K562 (cell line): Measurements from ENCODE around the gene BBS5. TPM values are rescaled to one million over a fixed set of nuclear protein-coding genes. Genes with fewer than 3 reads are reported as not detected.

ENCODE experiments used
- ATAC-seq: fragments of 200-7000 bp; cut with Tn5 transposase; 3 replicates; pipeline ENCODE4 v1.9.1; 2020; ENCODE audit warnings: moderate library complexity
- BruUV-seq: library from RNA; stranded (reverse); fragments of 400-500 nt; replicated peaks from 2 replicates; lab custom pipeline; 2021; lab: Mats Ljungman, UMichigan
- CTCF ChIA-PET: fragments of 300-600 bp; formaldehyde crosslinking; extraction: SDS; loops from one replicate; lab custom pipeline; 2021; ENCODE audit warnings: low intra/inter-chr PET ratio; lab: Yijun Ruan, JAX
- POLR2A ChIA-PET: fragments of 300-600, 350-650 bp; sonication (Branson Sonifier 250); formaldehyde crosslinking; extraction: SDS; loops from one replicate; lab custom pipeline; 2021; ENCODE audit warnings: antibody characterized with exemption, inconsistent platforms; lab: Yijun Ruan, JAX
- DNase-seq, 4 experiments: peaks; one replicate each; pipeline versions ENCODE4 v3.0.0 to v3.0.0-alpha.2; 2011 to 2018; ENCODE audit warnings: low spot score in 3 of 4, mixed read lengths in 3 of 4; ENCODE audit errors: extremely low read depth in 1 of 4
- FAIRE-seq: peaks from 2 replicates; lab custom pipeline; 2011; peaks lifted over from hg19 to GRCh38; lab: Jason Lieb, UNC
- H2AFZ ChIP-seq: 2 replicates; pipeline ENCODE4 v1.6.0; 2011; ENCODE audit warnings: low read depth, low read length, control low read depth, inconsistent platforms
- H3K27ac ChIP-seq: fragments of 200-600 bp; 3 replicates; pipeline ENCODE4 v1.8.0; 2011; ENCODE audit warnings: low read depth, mild to moderate bottlenecking, control low read depth, inconsistent platforms, low read length, moderate library complexity, mixed read lengths; ENCODE audit errors: extremely low read depth
- H3K27me3 ChIP-seq, 2 experiments: fragments of 300-600 bp in 1 of 2; 2 replicates in 1 of 2; 3 replicates in 1 of 2; pipeline versions ENCODE4 v1.6.0 to v1.8.0; 2011; ENCODE audit warnings: inconsistent platforms in 2 of 2, low read length in 2 of 2, mild to moderate bottlenecking in 1 of 2, mixed read lengths in 1 of 2, moderate library complexity in 1 of 2; ENCODE audit not compliant: control insufficient read depth in 2 of 2, insufficient read depth in 2 of 2
- H3K36me3 ChIP-seq: fragments of 300-600 bp; 3 replicates; pipeline ENCODE4 v1.8.0; 2011; ENCODE audit warnings: mild to moderate bottlenecking, low read length, inconsistent platforms; ENCODE audit not compliant: control insufficient read depth, insufficient read depth
- H3K4me1 ChIP-seq, 2 experiments: fragments of 200-600 bp in 1 of 2; replicated peaks in 1 of 2; 2 replicates in 1 of 2; 3 replicates in 1 of 2; pipeline versions ENCODE4 v1.5.1 to v1.8.0; 2011; ENCODE audit warnings: inconsistent platforms in 2 of 2, low read length in 2 of 2, mild to moderate bottlenecking in 1 of 2, mixed read lengths in 1 of 2, moderate library complexity in 1 of 2; ENCODE audit not compliant: control insufficient read depth in 2 of 2, insufficient read depth in 2 of 2
- H3K4me2 ChIP-seq: 2 replicates; pipeline ENCODE4 v1.6.1; 2011; ENCODE audit warnings: low read length, control low read depth, inconsistent platforms, mixed read lengths; ENCODE audit not compliant: insufficient read depth
- H3K4me3 ChIP-seq: fragments of 200-600 bp; sonication (generic), shearing (Covaris generic); 2 replicates; pipeline ENCODE4 v1.5.1; 2016; ENCODE audit warnings: control low read depth, inconsistent platforms
- H3K79me2 ChIP-seq: fragments of 200-600 bp; 3 replicates; pipeline ENCODE4 v1.8.0; 2011; ENCODE audit warnings: low read length, inconsistent platforms; ENCODE audit not compliant: control insufficient read depth, insufficient read depth
- H3K9ac ChIP-seq, 2 experiments: 2 replicates each; pipeline versions ENCODE4 v1.6.0 to v1.6.1; 2011; ENCODE audit warnings: low read depth in 2 of 2, low read length in 2 of 2, control low read depth in 1 of 2, inconsistent platforms in 1 of 2, mild to moderate bottlenecking in 1 of 2, mixed read lengths in 1 of 2; ENCODE audit not compliant: insufficient read depth in 1 of 2
- H3K9me1 ChIP-seq: one replicate; pipeline ENCODE4 v1.6.0; 2011; ENCODE audit warnings: inconsistent platforms, mild to moderate bottlenecking, low read length, moderate library complexity; ENCODE audit not compliant: control insufficient read depth, insufficient read depth
- H3K9me3 ChIP-seq: replicated peaks from 2 replicates; pipeline ENCODE4 v1.5.1; 2011; ENCODE audit warnings: low read depth, low read length, inconsistent platforms; ENCODE audit not compliant: control insufficient read depth, insufficient read depth
- H4K20me1 ChIP-seq: replicated peaks from 2 replicates; pipeline ENCODE4 v1.6.1; 2011; ENCODE audit warnings: low read length, inconsistent platforms, mixed read lengths; ENCODE audit not compliant: control insufficient read depth, insufficient read depth
- ATF7 ChIP-seq: fragments of 450-650 bp; IDR thresholded peaks from 2 replicates; pipeline ENCODE4 v1.7.1; 2014; ENCODE audit warnings: mild to moderate bottlenecking, moderate library complexity
- CEBPG ChIP-seq, 3 experiments: fragments of 200-800 bp in 1 of 3; sonication (Bioruptor generic) in 1 of 3; sonication (generic) in 1 of 3; formaldehyde crosslinking in 1 of 3; IDR thresholded peaks in 2 of 3; conservative IDR thresholded peaks in 1 of 3; 2 replicates each; pipeline versions ENCODE4 v1.6.1 to v1.8.0; 2016 to 2022; ENCODE audit warnings: missing compliant biosample characterization in 2 of 3, missing genetic modification characterization in 2 of 3, mild to moderate bottlenecking in 1 of 3, missing genetic modification reagents in 1 of 3
- EZH2 ChIP-seq: IDR thresholded peaks from 2 replicates; pipeline ENCODE4 v1.6.1; 2012; ENCODE audit warnings: low read depth, mild to moderate bottlenecking, inconsistent platforms, low read length, borderline replicate concordance
- WGBS: fragments of 100-300 bp; shearing (Covaris generic); methylation state at CpG from one replicate; pipeline ENCODE4 v1.1.6; 2016; ENCODE audit warnings: low coverage, mixed read lengths; ENCODE audit not compliant: insufficient coverage; ENCODE audit errors: missing lambda C conversion rate; 5-methylcytosine and 5-hydroxymethylcytosine counted together
- in situ Hi-C: fragments of 300-500 bp; cut with MboI; formaldehyde crosslinking; loops from 4 replicates; pipeline ENCODE4 v1.15.0; 2018; ENCODE audit warnings: inconsistent platforms, mixed read lengths
- intact Hi-C: fragments of 100-400 bp; cut with micrococcal nuclease; formaldehyde crosslinking; loops from 2 replicates; pipeline ENCODE4 v1.14.2; 2022
- polyA plus RNA-seq, 8 experiments: library from polyadenylated mRNA; depleted of rRNA in 4 of 8; stranded (reverse) in 5 of 8; unstranded in 3 of 8; fragments of >200 nt; fragmentation: Nextera tagmentation in 2 of 8; fragmentation: Illumina TruSeq in 1 of 8; extraction: Ambion mirVana in 2 of 8; extraction: Trizol in 1 of 8; gene quantifications; 2 replicates each; pipeline versions ENCODE4 v1.2.1 to v1.2.3, GENCODE V29; 2011 to 2014; ENCODE audit warnings: inconsistent platforms in 1 of 8, missing spikeins in 1 of 8
- total RNA-seq, 7 experiments: library from RNA; depleted of rRNA in 6 of 7; stranded (reverse); fragments of >200 nt in 6 of 7; fragmentation: Illumina TruSeq in 2 of 7; extraction: Trizol in 2 of 7; gene quantifications; 2 replicates each; pipeline versions ENCODE4 v1.2.1 to v1.2.3, GENCODE V29; 2011 to 2021; ENCODE audit warnings: low replicate concordance in 1 of 7

Gene BBS5
- total and polyA plus RNA-seq, 9 of the 15 experiments (the other 6 are each of a cell fraction or from before 2014, with no cell fraction given): 0.48 to 6.9 (median 4.3) TPM

GRCh38 chr2:169461143-169461542, 18.2 kb upstream of the BBS5 start:
- H3K9me1 ChIP-seq: no peaks in the 10 kb centered on the region
- H3K27ac ChIP-seq: no peak overlapping the region
- no peak overlapping the region for H3K4me3 ChIP-seq
- ChIA-PET CTCF (interaction anchor here (0.6 kb wide), 1 partner anchor 20 kb away, joined by 4 read pairs; no protein-coding TSS in a partner anchor), POLR2A (interaction anchor here (0.6 to 1.3 kb wide), 4 partner anchors 11 to 37 kb away, joined by 3 to 4 read pairs (median 4); no protein-coding TSS in a partner anchor)
- H3K27me3 ChIP-seq: no peaks in the 10 kb centered on the region
- no peak overlapping the region; the same call in 1 of the 2 replicates for H2AFZ ChIP-seq
- peaks cover 0 to 3% of the 10 kb centered on the region in 2 experiments; a peak in 1 of 5 replicates for H3K4me1 ChIP-seq
- ATAC-seq (peak; percentile 51), DNase-seq (no peak)
- no peaks in the 10 kb centered on the region for H3K36me3 ChIP-seq
- H3K79me2 ChIP-seq: no peaks in the 10 kb centered on the region
- H3K4me2 ChIP-seq: no peak overlapping the region
- BruUV-seq: no TSS peak
- WGBS: 58% methylated on average over 1 of the region's 1 CpG
- in situ Hi-C loops (no loop called here), intact Hi-C loops (no loop called here)
- TF ChIP-seq CEBPG (CRISPR knock-in tag; IDR thresholded peaks at IDR 0.05): no peak
- 0 out of 4 replicates have a peak, but pooled peaks of 1 of the 2 experiments have one; percentile 12 for TF ChIP-seq CEBPG (tag; conservative IDR thresholded peaks at IDR 0.05 in 1 of 2, IDR thresholded peaks at IDR 0.05 in 1 of 2)
- peak; percentile 64; the same call in 1 of the 2 replicates for TF ChIP-seq ATF7
- TF ChIP-seq EZH2: no peak
- TF ChIP-seq, all 486 proteins: peak for 2
- H3K9me3 ChIP-seq: no peaks in the 10 kb centered on the region
- no peaks in the 10 kb centered on the region for H4K20me1 ChIP-seq
- no peak overlapping the region for H3K9ac ChIP-seq
- FAIRE-seq: no peak
